ENCODE measurements around the gene MBOAT2. TPM values are rescaled to one million over a fixed set of nuclear protein-coding genes. Genes with fewer than 3 reads are reported as not detected.
A peak's percentile ranks its signal among the peaks of the same experiment; 100 is the strongest.

MBOAT2 gene
- total RNA-seq, 1 experiment from 2014 or later, result 16.7 TPM

- in situ Hi-C loops (cut with HindIII; ENCODE audit: low pct_unique_long_range_greater_than_20kb, low sequenced_read_pairs), result no loop called here
- no peak for DNase-seq (ENCODE audit: low read depth)
Measured at GRCh38 chr2:8889978-8890377, 113.5 kb downstream of the MBOAT2 start.

DNA sequence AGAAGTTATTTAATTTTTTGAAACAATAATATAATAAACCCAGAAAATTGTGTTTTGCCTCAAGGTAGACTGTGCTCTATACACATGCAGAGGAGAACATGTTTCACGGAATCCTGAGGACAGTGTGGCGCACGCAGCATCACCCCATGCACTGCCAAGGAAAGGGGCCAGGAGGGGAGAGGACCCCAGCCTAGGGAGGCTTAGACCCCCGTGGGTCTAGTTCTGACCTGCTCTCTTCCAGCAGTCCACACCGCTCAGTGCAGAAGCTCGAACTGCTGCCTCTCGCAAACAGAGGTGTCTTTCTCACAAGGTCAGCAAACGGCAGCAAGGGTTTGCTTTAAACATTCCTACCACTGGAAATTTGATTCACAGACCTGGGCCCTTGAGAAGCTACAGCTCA lies 114.5 kb downstream of the MBOAT2 start:
- in situ Hi-C loops (cut with HindIII; ENCODE audit: low pct_unique_long_range_greater_than_20kb, low sequenced_read_pairs), result no loop called here
- no peak for DNase-seq (ENCODE audit: low read depth)

DNA sequence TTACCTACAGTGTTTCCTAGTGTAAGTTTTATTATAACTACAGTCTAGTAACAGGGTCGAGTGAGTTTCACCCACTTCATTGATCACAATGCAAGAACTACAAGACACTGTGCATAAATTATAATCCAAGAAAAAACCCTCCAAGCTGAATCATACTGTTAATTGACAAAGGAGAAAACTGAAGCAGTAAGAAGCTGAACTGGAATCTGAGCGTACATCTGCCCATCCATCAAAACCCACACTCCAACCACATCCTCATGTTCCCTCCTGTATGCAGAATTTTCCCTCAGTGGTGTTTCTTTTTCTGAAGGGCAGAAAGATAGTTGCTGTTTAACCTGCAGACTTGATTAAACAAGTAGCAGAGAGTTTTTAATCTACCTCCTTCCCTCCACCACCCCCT lies 116.6 kb downstream of the MBOAT2 start:
- DNase-seq (ENCODE audit: low read depth), result no peak
- in situ Hi-C loops (cut with HindIII; ENCODE audit: low pct_unique_long_range_greater_than_20kb, low sequenced_read_pairs), result no loop called here

DNA sequence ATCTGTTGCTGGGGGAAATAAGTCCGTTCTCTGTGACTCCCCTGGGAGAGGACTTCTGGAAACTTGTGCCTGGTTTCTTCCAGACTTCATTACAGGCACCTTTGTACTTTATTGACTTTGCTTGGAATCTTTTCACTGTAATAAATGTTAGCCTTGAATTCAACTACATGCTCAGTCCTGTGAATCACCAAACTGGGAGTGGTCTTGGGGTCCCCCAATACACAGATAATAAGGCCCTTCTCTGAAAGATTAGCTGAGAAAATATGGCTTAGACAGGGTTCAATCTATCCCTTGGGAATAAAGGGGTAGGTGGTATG lies 117.3 kb downstream of the MBOAT2 start:
- DNase-seq (ENCODE audit: low read depth), result no peak
- in situ Hi-C loops (cut with HindIII; ENCODE audit: low pct_unique_long_range_greater_than_20kb, low sequenced_read_pairs), result no loop called here

DNA sequence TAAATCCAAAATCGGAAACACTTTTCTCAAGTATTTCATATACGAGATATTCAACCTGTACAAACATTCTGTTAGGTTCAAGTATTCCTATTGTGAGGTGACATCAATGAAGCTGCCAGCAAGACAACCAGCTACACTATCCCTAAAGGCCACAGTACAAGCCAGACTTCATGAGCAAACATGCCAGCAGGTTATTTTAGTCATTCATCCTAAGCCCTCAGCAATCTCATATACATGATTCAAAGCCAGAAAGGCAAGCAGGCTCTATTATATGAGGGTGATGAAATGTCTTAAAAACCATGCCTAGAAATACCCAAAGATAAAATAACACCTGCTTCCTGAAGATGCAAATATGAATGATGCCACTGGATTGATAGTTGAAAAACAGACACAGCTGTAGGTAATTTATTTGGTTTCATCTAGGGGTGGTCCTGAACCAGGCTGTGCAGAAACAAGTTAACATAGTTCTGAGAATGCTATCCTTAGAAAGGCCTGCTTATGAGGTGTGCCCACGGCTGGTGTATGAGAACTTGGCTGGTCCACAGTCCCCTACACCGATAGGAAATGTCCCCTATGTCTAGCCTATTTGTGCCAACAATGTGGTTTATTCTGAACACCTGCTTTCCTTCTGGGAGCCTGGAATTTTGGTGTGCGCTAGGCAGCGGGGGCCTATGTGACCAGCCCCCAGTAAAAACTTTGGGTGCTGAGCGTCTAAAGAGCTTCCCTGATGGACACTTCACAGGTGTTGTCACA lies 117.9 kb downstream of the MBOAT2 start:
- in situ Hi-C loops (cut with HindIII; ENCODE audit: low pct_unique_long_range_greater_than_20kb, low sequenced_read_pairs), result no loop called here
- DNase-seq (ENCODE audit: low read depth), result no peak

- no peak for DNase-seq (ENCODE audit: low read depth)
- in situ Hi-C loops (cut with HindIII; ENCODE audit: low pct_unique_long_range_greater_than_20kb, low sequenced_read_pairs), result no loop called here
Measured at GRCh38 chr2:8884812-8885211, 118.7 kb downstream of the MBOAT2 start.

DNA sequence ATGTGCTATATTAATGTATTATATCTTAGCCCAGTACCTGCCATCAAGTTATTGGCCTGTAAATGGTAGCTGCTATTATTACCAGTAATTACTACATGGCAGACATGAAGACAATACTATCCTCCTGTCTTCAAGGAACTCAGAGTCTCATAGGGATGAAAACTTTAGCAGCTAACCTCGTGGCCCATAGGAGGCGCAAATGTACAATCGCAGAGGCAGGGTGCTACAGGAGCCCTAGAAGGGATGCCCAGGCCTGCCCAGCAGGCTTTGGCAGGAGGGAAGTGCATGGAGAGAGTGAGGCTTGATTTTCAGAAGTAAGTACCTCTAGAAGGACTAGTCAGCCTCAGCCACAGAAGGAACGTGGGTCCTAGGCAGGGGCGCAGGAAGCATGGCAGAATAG lies 121.4 kb downstream of the MBOAT2 start:
- in situ Hi-C loops (cut with HindIII; ENCODE audit: low pct_unique_long_range_greater_than_20kb, low sequenced_read_pairs), result no loop called here
- DNase-seq (ENCODE audit: low read depth), result no peak

GRCh38 chr2:8877894-8878293 lies 125.6 kb downstream of the MBOAT2 start:
- in situ Hi-C loops (cut with HindIII; ENCODE audit: low pct_unique_long_range_greater_than_20kb, low sequenced_read_pairs), result no loop called here

GRCh38 chr2:8877332-8877731 lies 126.2 kb downstream of the MBOAT2 start:
- in situ Hi-C loops (cut with HindIII; ENCODE audit: low pct_unique_long_range_greater_than_20kb, low sequenced_read_pairs), result no loop called here
- DNase-seq (ENCODE audit: low read depth), result no peak

More at GRCh38 chr2:8877894-8878293, 125.6 kb downstream of the MBOAT2 start:
- no peak for DNase-seq (ENCODE audit: low read depth)

DNA sequence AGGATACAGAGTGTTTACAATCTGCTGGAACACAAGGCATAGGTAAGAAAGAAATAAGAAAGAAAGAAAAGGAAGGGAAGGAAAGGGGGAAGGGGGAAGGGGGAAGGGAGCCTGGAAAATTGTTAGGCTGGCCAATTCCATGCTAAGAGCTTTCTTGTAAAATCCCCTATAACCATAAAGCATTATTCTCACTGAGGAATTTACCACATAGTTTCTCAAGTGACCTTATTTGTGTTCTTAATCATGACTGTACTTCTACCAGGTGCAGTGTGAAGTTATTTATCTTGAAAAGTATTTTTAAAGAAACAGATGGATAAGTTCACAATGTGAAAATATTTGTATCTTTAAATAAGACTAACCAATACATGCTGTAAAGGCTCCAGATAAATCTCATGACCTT lies 126.9 kb downstream of the MBOAT2 start:
- in situ Hi-C loops (cut with HindIII; ENCODE audit: low pct_unique_long_range_greater_than_20kb, low sequenced_read_pairs), result no loop called here
- no peak for DNase-seq (ENCODE audit: low read depth)

DNA sequence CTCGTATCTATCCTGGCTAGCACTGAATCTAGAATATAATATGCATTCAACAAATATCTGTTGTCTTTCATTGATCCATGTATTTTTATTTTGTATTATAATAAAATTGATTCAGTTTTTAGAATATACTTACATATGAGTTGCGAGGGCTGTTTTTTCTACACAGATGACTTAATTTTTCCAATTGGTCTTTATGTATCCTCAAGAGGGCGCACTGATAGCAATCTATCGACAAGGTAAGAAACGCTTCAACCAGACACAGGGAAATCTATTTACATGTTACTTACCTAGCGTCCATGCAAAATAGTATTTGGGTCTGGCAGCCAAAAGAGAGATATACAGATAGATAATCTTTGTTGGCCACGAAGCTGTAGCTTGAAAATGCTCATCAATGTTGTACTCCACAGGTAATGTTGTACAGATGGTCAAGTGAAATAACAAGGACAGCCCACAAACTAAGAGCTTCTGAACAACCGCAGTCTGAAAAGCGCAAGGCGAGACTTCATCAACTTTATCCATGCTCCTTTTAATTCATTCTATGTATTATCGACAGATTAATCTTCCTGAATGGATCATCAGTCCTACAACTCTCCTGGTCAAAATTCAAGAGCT lies 130.6 kb downstream of the MBOAT2 start:
- in situ Hi-C loops (cut with HindIII; ENCODE audit: low pct_unique_long_range_greater_than_20kb, low sequenced_read_pairs), result no loop called here
- DNase-seq (ENCODE audit: low read depth), result peak; percentile 27

GRCh38 chr2:8870441-8870840 lies 133.0 kb downstream of the MBOAT2 start:
- in situ Hi-C loops (cut with HindIII; ENCODE audit: low pct_unique_long_range_greater_than_20kb, low sequenced_read_pairs), result no loop called here
- DNase-seq (ENCODE audit: low read depth), result no peak

DNA sequence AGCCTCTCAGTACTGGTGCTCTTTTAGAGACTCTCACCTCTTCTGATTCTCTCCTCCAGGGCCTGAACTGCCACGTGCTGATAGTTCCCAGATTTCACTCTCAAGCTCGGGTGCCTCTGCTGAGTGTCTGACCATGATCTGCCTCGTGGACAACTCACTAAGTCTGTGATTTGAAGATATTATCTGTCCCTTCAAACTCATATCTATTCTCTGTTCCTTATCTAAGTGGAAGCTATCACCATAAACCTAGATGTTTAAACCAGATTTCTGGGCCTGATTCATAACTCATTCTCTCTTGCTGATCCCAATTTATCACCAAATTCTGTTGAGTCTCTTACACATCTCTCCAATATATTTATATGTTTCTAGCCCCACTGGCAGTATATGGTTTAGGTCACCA lies 136.1 kb downstream of the MBOAT2 start:
- in situ Hi-C loops (cut with HindIII; ENCODE audit: low pct_unique_long_range_greater_than_20kb, low sequenced_read_pairs), result no loop called here
- DNase-seq (ENCODE audit: low read depth), result no peak

DNA sequence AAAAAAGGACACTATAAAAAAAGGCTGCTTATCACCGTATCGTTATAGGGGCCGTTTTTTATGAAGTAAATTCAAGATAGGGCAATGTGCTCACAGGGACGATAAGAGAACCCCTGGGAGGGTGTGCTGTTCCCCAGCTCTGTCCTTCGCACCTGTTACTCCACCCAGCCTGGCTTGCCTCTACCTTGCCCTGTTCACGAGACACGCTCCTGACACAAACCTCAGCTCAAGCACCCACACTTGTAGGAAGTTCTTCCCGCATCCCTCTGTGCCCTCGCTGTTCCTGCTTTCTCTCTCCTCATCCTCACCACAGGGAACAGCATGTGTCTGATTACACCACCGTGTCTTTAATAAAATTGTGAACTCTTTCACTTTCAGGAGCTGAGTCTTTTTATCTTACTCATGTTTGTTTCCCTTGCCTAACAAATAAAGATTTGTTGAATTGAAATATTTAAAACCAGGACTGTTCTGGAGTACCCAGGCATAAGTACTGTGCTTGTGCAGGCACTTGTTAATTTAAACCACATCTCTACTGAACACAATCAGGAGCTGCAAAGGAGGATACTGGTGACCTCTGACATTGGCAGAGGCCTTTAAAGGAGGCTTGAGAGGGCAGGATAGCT lies 140.0 kb downstream of the MBOAT2 start:
- in situ Hi-C loops (cut with HindIII; ENCODE audit: low pct_unique_long_range_greater_than_20kb, low sequenced_read_pairs), result no loop called here
- no peak for DNase-seq (ENCODE audit: low read depth)

GRCh38 chr2:8862230-8862629 lies 141.3 kb downstream of the MBOAT2 start:
- DNase-seq (ENCODE audit: low read depth), result no peak
- in situ Hi-C loops (cut with HindIII; ENCODE audit: low pct_unique_long_range_greater_than_20kb, low sequenced_read_pairs), result no loop called here

- in situ Hi-C loops (cut with HindIII; ENCODE audit: low pct_unique_long_range_greater_than_20kb, low sequenced_read_pairs), result no loop called here
- no peak for DNase-seq (ENCODE audit: low read depth)
Measured at GRCh38 chr2:8861797-8862196, 141.7 kb downstream of the MBOAT2 start.

- no peak for DNase-seq (ENCODE audit: low read depth)
- in situ Hi-C loops (cut with HindIII; ENCODE audit: low pct_unique_long_range_greater_than_20kb, low sequenced_read_pairs), result no loop called here
Measured at GRCh38 chr2:8860239-8860638, 143.2 kb downstream of the MBOAT2 start.

- in situ Hi-C loops (cut with HindIII; ENCODE audit: low pct_unique_long_range_greater_than_20kb, low sequenced_read_pairs), result no loop called here
- DNase-seq (ENCODE audit: low read depth), result no peak
Measured at GRCh38 chr2:8858910-8859309, 144.6 kb downstream of the MBOAT2 start.

DNA sequence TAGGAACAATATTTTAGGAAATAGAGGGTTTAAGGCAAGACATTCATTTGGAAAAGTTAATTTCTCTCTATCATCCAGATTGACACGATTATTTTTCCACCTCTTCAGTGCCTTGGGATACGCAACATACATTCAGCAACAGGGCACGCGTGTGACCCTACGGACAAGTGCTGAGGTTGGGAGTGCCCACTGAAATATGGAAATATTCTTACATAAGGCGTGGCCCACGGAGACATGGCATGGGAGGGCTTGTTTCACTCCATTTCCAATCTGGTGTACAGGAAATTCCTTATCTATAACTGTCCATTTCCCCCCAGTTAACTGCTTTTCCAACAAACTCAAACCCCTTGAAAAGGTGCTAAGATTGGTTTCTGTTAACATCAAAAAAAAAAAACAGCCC lies 145.2 kb downstream of the MBOAT2 start:
- in situ Hi-C loops (cut with HindIII; ENCODE audit: low pct_unique_long_range_greater_than_20kb, low sequenced_read_pairs), result no loop called here
- no peak for DNase-seq (ENCODE audit: low read depth)

DNA sequence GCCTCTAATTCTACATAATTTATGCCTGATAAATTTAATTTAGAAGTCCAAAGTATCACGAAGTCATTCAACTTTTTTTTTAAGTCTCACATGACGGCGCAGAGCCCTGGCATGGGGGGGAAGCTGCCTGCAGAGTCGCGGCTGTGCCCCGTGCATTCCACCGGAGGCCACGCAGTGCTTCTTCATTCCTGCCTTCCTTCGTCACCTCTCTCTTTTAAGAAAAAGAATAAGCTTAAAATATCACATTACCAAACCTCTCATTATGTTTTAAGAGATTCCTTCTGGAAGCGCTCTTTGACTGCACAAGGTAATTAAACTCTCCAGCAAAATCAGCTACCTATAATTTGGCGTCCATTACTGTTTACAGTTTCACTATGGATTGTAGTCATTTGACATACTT lies 145.8 kb downstream of the MBOAT2 start:
- in situ Hi-C loops (cut with HindIII; ENCODE audit: low pct_unique_long_range_greater_than_20kb, low sequenced_read_pairs), result no loop called here
- no peak for DNase-seq (ENCODE audit: low read depth)

Data from Caki2 (cell line).